PC-9 (cell line): ENCODE data around the gene GID8.

Experiments used
- CTCF ChIP-seq: fragments of 200-600 bp; sonication (generic); conservative IDR thresholded peaks from 2 replicates; pipeline ENCODE4 v1.6.1; 2017; ENCODE audit warnings: mixed run types, antibody characterized with exemption, mild to moderate bottlenecking, moderate library complexity
- EZH2 ChIP-seq: fragments of 200-600 bp; sonication (generic); IDR thresholded peaks from 2 replicates; pipeline ENCODE4 v1.8.0; 2017; ENCODE audit warnings: antibody characterized with exemption, low read depth

- TF ChIP-seq CTCF, result no peak
- TF ChIP-seq EZH2, result no peak
Measured at GRCh38 chr20:62975812-62976508, 38.0 kb downstream of the GID8 start.
